HG02970 (cell line): Measurements from ENCODE around the gene UGDH.
"Not testable (repeated sequence)": the region's sequence is repeated elsewhere in the genome, so short reads cannot be mapped to it uniquely, and the experiment has no call there.

Experiments
- ATAC-seq: cut with Tn5 transposase; IDR thresholded peaks from one replicate; pipeline ENCODE4 v1.9.1; 2021; ENCODE audit warnings: mild to moderate bottlenecking, moderate library complexity, moderate number of reproducible peaks; ENCODE audit not compliant: unreplicated experiment, low FRiP score

The UGDH gene

GRCh38 chr4:39497909-39498726 is 29.1 kb downstream of the UGDH start:
- ATAC-seq, result no peak

GRCh38 chr4:39495446-39496213 is 31.6 kb downstream of the UGDH start:
- no peak for ATAC-seq

- ATAC-seq, result no peak
Observed at GRCh38 chr4:39494354-39494753, 32.9 kb downstream of the UGDH start.

- no peak for ATAC-seq
Observed at GRCh38 chr4:39490322-39490721, 36.9 kb downstream of the UGDH start.

GRCh38 chr4:39486221-39486804 is 40.9 kb downstream of the UGDH start:
- no peak for ATAC-seq

GRCh38 chr4:39484582-39485272 is 42.5 kb downstream of the UGDH start:
- ATAC-seq, result no peak

GRCh38 chr4:39480902-39481695 is 46.1 kb downstream of the UGDH start:
- ATAC-seq, result no peak

- ATAC-seq, result no peak
Observed at GRCh38 chr4:39480251-39480650, 47.0 kb downstream of the UGDH start.

- no peak for ATAC-seq
Observed at GRCh38 chr4:39476187-39476895, 50.9 kb downstream of the UGDH start.

- no peak for ATAC-seq
Observed at GRCh38 chr4:39472396-39472795, 54.8 kb downstream of the UGDH start.

GRCh38 chr4:39470402-39470801 is 56.8 kb downstream of the UGDH start:
- no peak for ATAC-seq

GRCh38 chr4:39469429-39470077 is 57.7 kb downstream of the UGDH start:
- peak; percentile 67 for ATAC-seq

- ATAC-seq, result no peak
Observed at GRCh38 chr4:39467464-39467863, 59.8 kb downstream of the UGDH start.

- ATAC-seq, result no peak
Observed at GRCh38 chr4:39466747-39467146, 60.5 kb downstream of the UGDH start.

GRCh38 chr4:39464886-39465501 is 62.2 kb downstream of the UGDH start:
- ATAC-seq, result no peak

- ATAC-seq, result peak; percentile 86
Observed at GRCh38 chr4:39458505-39459300, 68.5 kb downstream of the UGDH start, which contains the start of the genes LIAS and RPL9. Gene LIAS (plus strand): TSS chr4:39459056. CDS start chr4:39459118, 62 bp downstream. Gene RPL9 (minus strand): TSS chr4:39458922. CDS start chr4:39458439, 483 bp downstream.

GRCh38 chr4:39458161-39458504 is 69.1 kb downstream of the UGDH start:
- not testable (repeated sequence) for ATAC-seq
